Islet precursor cell (in vitro differentiated cells): ENCODE measurements around the gene PIWIL1.
A peak's percentile ranks its signal among the peaks of the same experiment; 100 is the strongest.

ENCODE experiments used
- DNase-seq: peaks from one replicate; pipeline ENCODE4 v3.0.0-alpha.2; 2018

Gene PIWIL1

DNA sequence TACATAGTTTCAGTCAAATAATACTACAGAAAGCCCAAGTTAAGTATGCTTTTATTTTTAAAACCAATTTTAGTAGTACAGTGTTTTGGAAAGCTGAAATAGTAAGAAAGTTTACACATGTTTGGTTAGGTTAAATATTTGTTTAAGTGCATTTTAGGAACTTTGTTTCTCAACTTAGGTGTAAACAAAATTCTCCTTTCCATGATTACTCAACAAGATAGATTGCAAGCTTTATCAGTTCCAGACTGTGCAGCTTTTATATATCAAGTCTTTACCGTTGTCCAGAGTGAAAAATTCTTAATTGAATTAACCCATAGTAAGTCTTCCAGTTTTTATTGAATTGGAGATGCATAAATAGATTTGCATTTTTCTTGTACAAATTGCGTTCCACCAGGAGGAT, 45.1 kb downstream of the PIWIL1 start:
- no peak for DNase-seq

DNA sequence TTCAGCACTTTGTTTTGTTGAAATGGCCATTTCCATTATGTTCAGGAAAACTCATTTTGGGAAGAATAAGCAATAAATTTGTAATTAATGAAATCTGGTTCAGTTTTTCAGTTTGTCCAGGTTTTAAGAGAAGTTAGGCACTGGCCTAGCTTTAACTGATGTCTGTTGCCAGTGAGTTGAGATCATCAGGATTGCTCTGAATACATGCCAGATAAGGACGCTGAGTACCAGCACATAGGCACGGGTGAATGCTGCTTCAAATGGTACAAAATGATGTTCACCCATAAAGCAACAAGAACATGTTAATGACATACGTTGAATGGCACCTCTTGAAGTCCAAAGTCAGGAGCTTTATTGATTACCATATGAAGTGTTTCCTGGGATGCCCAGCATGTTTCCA, 46.5 kb downstream of the PIWIL1 start:
- no peak for DNase-seq

DNA sequence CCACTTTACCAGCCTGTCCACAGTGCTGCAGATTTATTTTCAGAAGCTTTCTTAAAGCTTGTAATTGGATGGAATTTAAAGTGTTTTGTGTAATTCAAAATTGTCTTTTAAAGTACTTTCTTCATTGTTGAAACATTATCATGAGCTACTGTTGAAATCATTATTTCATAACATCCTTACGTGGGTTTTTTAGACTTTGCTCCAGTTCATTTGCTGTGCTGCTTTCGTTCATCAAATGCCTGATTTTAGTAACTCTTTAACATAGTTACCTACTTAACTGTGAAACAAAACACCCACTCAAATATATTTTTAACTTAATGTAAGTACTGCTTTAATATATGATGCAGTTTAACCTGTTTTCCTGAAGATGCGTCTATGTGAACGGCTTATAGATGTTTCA, 47.5 kb downstream of the PIWIL1 start:
- DNase-seq = no peak

DNA sequence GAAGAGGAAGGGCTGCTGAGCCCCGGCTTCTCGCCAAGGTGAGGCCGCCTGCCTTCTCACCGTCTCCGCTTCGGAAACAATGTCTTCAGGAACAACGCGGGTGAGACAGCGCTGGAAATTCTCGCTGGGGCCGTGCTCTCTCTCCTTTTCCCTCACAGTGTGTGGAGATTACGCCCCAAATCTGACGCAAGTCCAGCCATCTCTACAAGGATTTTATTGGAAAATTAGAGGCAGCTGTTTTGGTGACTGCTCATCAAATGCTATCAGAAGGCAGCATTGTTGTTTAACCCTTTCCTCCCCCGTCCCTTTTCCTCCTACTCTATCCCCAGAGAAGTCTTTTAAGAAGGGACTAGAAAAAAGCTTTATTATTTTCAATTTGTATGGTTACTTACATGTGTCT, 53.5 kb downstream of the PIWIL1 start:
- no peak for DNase-seq

DNA sequence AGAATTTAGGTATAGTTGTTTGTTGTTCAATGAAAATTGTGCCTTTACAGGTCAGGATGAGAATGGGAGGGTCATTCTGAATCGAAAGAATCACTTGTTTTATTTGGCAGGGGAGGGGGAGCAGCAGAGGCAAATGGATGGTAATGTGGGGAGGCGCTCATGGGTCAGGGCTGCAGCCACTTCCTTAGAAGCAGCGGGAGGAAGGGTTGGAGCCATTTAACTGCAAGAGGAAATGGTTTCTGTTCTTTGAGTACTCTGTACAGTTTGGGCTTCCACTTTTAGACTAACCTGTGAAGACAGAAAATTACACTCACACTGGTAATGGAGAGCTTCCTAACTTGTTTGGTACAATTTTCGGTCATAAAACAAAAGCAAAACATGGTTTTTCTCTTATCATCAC, 57.2 kb downstream of the PIWIL1 start:
- no peak for DNase-seq

DNA sequence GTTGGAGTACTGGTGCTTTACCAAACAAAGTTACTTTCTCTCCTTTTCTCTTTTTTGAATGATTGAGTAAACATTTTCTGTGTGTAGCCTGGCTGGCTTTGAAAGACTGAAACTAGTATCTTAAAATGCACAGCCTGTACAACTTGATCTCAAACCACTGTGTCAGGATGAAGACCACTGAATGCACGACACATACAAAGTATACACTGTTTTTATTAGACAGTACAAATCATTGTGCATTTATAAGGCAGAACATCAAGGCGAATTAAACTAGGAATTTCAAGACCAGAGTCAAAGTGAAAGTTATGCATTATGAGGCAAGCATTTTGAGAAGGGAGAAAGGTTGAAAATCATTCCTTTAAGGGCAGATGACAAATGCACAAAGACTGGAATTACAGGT, 59.0 kb downstream of the PIWIL1 start:
- no peak for DNase-seq

DNA sequence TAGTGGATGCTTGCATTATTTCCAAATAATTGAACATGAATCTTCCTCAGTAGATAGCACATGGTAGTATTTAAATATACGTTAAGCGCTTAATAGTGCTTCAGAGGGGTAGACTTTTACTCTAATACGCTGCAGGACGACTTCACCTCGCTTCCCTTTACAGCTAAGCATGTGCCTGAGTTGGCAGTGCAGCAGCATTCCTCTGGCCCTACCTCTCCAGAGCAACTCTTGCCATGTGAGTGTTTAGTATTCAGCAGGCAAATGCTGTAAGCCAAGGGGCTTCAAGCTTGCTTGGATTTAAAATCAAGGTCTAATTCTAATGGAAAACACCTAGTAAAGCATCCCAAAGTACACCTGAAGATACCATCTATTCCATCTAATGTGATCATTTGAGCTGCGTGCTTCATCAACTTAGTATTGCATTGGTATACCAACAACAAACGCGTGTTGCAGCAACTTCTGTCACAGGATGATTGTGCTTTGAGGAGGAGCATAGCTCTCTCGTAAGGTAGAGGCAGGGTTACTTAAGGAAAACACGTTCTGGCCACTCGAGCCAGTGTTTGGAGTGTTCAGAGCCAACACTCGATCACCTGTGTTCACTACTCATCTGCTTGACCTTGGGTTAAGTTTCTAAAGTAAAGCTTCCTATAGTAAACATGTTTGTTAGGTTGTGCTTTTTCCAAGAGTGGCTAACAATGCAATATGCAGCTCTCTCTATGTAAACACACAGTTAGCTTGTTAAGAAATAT, 60.6 kb downstream of the PIWIL1 start:
- no peak for DNase-seq

DNA sequence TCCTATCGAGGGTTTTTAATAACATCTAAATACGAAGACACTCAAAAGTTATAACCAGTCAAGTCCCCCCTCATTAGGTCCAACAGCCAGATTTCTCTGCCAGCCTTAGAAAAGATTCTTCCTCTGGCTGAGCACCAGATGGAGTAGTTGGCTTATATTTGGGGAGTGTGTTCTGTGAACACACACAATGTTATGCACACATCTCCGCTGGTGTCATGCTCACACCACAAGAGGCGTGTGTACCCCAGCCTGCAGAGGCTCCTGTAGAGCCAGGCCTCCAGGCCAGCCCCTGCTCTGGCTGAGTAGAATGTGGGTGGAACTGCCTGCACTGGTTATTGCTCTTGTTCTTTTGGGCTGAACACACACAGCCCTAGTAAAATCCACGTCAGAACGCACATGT, 64.0 kb downstream of the PIWIL1 start:
- peak; percentile 77 for DNase-seq

DNA sequence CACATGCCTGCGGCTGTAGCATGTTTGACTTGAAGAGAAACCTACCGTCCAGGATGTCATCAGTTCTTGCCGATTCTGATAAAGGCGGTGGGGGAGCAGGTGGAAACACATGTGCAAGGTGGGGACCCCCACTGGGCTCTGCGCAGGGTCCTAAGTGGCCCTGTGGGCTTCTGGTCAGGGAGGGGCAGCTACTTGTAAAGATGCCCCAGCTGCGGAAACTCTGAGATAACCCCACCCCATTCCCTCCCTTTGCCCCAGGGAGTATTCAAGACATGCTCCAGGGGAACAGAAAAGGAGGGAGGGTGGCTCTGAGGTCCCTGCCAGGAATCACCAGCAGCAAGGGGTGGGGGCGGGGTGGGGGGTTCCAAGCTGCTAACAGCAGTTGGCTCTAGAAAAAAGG, 67.6 kb downstream of the PIWIL1 start:
- DNase-seq = no peak

DNA sequence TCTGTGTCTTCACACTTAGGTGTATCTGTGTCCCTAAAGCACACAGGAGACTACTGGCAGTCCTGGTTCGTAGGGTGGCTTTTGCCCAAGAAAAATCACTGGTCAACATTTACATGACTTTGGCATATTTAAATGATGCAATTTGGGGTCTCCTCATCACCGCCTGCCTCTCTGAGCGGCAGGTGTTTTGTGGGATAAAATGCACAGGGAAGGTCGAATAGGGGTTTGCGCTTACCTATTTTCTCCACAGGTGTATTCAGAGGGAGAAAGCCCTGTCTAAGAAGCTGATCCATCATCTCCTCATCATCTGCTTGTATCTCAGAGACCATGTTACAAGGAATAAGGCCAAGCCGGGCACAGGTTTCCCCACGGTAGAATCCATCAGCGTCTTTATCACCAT, 74.7 kb downstream of the PIWIL1 start:
- no peak for DNase-seq

DNA sequence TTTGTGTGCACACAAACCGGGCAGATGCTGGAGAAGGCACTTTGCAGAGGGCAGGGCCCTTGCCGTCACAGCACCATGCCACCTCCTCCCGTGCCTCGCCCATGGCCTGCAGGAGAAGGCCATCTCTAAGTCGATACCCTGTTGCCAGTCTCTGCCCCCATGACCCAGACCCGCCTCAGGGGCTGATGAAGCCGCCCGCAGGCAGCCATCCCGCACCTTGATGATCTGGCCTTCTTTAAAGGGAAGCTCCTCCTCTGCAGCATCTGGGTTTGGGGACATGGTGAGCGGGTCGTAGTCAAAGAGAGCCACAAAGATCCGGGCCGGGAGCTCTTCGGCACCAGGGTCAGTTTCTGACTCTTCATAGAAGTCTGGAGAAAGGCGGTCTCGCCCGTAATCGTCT, 76.2 kb downstream of the PIWIL1 start:
- DNase-seq = no peak

DNA sequence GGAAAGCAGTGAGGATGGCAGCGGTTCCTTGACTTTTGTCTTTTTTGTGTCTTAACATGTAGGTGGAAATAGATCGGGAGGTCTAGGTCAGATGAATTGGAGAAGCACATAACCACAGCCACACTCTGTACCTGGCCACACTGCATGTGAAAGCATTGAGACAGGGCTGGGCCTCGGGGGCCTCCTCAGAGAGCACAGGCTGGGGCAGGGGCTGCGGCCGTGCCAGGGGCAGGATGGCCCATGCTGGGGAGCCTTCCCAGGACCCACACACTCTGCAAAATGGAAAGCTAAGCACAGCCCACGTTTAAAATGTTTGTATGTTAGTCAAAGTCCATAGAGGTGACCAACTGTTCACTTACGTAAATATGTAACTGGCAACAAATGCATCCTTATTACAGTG, 76.7 kb downstream of the PIWIL1 start:
- no peak for DNase-seq

DNA sequence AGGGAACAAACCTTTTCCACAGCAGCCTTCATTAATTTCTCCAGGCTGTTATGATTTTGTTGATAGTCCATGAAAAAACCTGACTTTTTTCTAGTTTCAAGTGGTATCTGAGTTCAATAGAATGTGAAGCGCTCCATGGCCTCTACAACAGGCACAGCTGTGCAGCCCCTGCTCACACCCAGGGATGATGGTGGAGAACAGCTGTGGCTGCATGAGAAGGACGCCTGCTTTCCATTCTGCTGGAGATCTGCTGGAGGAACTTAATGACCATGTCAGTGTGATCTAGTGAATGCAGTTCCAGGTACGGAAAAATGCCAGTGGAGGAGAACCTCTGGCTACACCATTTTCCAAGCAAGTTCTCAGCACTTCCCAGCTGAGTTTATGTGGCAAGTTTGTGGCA, 80.6 kb downstream of the PIWIL1 start:
- DNase-seq = peak; percentile 42

DNA sequence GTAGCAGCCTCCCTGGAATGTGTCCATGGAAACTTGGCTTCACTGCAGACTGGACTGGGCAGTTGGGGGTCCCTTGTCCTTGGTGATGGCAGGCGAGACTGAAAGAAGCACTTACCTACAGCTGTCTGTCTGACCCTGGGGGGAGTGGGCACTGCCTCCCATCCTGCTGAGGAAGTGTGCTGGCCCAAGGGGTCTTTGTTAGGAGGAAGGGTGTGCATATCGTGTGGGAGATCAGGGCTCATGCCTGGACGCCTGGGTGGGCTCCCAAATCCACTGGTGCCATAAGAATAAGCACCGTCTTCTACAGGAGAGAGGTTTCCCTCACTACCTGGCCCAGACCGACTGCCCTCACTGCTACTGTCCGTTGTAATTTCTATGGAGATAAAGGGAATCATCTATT, 81.4 kb downstream of the PIWIL1 start:
- DNase-seq = peak; percentile 46

DNA sequence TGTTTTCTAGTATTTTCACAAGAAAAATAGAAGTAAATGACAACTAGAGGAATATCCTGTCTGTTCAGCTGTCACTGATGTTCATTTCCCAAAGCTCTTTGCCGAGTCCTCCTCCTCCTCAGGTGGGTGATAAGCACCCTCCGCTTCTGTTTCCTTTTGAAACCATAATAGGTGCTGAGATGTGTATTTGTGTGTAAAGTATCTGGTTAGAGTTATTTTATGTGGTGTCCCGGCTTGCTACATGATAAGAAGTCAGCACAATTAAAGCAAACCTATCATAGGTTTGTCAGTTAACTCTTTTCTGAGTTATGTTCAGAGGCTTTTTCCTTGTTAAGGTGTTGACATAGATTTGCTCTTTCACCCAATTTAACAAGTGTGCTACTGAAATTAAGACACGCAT, 82.4 kb downstream of the PIWIL1 start:
- DNase-seq = no peak

DNA sequence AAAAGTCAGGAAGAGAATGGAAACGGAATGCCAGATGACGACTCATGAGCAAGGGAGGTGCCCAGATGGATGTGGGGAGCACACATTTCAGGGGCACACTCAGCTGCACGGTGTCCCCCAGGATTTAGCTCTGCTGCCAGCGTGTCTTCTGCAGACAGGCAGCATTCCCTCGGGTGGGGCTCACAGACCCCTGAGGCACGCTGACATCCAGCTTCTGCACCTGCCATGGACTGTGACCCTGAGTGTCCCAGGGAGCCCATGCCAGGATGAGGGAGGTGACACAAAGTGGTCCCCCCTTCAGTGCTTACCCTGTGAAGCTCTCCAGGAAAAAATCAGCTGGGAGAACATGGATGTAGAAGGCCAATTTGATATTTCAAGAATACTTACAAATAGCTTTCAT, 84.2 kb downstream of the PIWIL1 start:
- peak; percentile 35 for DNase-seq
